HCEC 1CT (cell line): ENCODE measurements around the gene ARHGAP45.

Source experiments
- DNase-seq: peaks from one replicate; pipeline ENCODE4 v3.0.0-alpha.2; 2017

ARHGAP45 gene

GRCh38 chr19:1070931-1071791, 4.2 kb downstream of the ARHGAP45 start:
- DNase-seq = no peak

- DNase-seq = no peak
These were observed 5.5 kb downstream of the ARHGAP45 start for GRCh38 chr19:1072371-1073015.

GRCh38 chr19:1073063-1073955, 6.3 kb downstream of the ARHGAP45 start:
- no peak for DNase-seq

- no peak for DNase-seq
These were observed 7.1 kb downstream of the ARHGAP45 start for GRCh38 chr19:1073956-1074517.

DNA sequence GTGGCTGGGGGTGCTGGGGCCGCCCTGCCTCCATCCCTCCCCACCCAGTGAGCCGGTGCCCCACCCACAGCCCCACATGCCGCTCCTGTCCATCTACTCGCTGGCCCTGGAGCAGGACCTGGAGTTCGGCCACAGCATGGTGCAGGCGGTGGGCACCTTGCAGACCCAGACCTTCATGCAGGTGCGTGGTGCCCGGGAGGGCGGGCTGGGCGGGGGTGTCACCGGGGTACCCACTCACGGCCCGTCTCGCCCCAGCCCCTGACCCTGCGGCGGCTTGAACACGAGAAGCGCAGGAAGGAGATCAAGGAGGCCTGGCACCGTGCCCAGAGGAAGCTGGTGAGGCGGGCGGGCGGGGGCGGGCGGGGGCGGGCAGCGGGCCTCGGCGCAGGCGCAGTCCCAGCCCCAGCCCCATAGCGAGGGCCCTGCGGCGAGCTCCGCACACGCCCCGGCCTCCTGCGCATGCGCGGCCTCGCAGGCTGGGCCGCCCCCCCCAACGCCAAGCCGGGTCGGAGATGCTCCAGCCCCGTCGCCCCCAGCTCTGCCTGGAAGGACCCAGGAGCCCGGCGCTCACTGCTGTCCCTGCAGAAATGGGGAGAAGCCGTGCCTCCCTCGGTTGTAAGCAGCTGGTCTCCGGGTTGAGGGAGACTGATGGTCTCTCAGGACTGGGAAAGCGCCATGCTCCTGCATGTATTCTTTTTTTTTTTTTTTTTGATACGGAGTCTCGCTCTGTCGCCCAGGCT, 7.7 kb downstream of the ARHGAP45 start:
- no peak for DNase-seq

GRCh38 chr19:1076046-1076386, 9.0 kb downstream of the ARHGAP45 start:
- DNase-seq = no peak

GRCh38 chr19:1076951-1077350, 10.0 kb downstream of the ARHGAP45 start:
- DNase-seq = no peak

DNA sequence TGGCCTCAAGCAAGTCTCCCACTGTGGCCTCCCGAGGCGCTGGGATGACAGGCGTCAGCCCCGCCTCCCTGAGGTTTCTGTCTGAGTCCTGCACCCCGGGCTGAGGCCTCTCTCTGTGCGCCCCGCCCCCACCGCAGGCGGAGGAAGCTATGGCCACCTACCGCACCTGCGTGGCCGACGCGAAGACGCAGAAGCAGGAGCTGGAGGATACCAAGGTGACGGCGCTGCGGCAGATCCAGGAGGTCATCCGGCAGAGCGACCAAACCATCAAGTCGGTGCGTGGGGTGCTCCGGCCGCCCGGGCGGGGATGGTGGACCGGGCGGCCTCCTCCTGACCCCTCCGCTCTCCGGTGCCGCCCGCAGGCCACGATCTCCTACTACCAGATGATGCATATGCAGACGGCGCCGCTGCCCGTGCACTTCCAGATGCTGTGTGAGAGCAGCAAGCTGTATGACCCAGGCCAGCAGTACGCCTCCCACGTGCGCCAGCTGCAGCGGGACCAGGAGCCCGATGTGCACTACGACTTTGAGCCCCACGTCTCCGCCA, 12.7 kb downstream of the ARHGAP45 start:
- no peak for DNase-seq

- no peak for DNase-seq
These were observed 13.6 kb downstream of the ARHGAP45 start for GRCh38 chr19:1080360-1081161.

- DNase-seq = no peak
These were observed 14.6 kb downstream of the ARHGAP45 start for GRCh38 chr19:1081301-1082164.

DNA sequence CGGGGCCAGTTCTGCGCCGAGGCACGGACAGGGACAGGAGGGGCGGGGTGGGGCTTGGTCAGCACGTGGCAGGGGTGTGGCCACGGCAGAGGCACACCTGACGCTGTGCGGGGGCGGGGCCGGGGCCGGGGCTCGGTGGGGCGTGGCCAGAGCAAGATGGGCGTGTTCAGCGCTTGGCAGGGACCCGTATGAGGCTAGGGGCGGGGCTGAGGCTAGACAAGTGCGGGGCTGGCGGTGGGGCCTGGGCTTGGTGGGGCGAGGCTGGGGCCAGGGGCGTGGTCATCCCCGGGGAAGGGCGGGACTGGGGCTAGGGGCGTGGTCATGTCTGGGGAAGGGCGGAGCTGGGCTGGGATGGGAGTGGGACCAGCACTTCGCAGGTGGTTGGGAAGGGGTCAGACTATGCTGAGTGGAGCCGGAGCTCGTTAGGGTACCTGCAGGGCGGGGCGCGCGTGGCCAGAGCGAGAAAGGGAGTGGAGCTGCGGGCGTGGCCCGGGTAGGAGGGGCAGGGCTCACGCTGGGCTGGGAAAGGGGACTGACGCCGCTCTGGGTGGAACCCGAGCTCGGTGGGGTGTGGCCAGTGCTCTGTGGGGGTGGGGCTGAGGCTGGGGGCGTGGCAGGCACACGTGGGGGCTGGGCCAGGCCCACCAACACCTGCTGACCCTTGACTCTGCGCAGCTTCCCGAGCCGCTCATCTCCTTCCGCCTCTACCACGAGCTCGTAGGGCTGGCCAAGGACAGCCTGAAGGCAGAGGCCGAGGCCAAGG, 15.4 kb downstream of the ARHGAP45 start:
- no peak for DNase-seq

- DNase-seq = no peak
These were observed 16.2 kb downstream of the ARHGAP45 start for GRCh38 chr19:1082928-1083816.

DNA sequence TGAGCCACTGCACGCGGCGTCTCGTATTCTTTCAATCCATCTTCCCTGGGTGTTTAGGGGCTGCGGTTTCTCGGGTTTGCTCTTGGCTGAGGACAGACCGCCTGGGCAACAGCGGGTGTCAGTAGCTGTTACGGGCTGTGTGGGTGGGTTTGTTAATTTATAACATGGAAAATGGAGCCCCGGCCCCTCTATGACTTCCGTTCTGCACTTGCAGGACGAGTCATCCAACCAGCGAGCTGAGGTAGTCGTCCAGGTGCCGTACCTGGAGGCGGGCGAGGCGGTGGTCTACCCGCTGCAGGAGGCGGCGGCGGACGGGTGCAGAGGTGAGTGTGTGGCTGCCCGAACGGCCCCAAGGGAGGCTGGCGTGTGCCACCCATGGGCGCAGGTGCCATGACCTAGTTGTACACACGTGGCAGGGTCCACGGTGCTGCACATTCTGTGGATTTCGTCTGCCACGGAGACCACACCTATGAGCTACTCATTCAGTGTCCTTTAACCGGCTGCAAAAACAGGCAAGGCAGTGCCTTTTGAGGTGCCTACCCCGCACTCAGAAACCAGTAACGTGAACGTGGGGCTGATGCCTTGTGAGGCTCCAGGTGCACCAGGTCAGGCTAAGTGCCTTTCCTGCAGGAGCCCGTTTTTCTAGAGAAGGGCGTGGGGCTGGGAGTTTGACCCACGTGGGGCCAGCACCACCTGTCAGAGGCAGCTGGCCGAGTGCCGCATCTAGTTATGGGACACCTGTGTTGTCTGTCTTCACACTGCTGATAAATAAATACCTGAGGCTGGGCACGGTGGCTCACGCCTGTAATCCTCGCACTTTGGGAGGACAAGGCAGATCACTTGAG, 17.3 kb downstream of the ARHGAP45 start:
- DNase-seq = no peak

- no peak for DNase-seq
These were observed 18.2 kb downstream of the ARHGAP45 start for GRCh38 chr19:1085053-1085658.

DNA sequence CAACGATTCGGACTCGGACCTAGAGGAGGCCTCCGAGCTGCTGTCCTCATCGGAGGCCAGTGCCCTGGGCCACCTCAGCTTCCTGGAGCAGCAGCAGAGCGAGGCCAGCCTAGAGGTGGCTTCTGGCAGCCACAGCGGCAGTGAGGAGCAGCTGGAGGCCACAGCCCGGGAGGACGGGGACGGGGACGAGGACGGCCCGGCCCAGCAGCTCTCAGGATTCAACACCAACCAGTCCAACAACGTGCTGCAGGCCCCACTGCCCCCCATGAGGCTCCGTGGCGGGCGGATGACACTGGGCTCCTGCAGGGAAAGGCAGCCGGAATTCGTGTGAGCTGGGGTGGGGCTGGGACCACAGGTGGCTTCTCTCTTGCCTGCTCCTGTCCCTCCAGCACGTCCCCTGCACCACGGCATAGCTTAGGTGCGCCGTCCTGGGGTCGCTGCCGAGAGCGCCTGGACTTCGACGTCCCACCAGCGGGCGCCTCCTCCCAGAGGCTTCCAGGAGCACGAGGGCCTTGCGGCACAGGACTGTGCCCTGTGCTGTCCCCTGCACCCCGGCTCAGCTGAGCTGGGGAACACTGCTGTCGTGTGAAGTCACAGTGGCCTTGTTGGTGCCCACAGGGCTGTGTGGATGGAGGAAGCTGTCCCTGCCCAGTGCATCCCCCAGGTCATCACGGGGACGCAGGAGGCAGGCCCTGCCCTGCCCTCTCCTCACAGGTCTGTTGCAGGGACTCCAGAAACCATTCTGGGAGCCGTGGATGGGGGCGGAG, 18.9 kb downstream of the ARHGAP45 start:
- DNase-seq = no peak

GRCh38 chr19:1086613-1087012, 19.6 kb downstream of the ARHGAP45 start:
- no peak for DNase-seq
